ENCODE results near the gene TBC1D2.
"Not testable (repeated sequence)": the region's sequence is repeated elsewhere in the genome, so short reads cannot be mapped to it uniquely, and the experiment has no call there.

The TBC1D2 gene

GRCh38 chr9:98276907-98277469, 21.5 kb upstream of the TBC1D2 start:
- H3K4me3 ChIP-seq, result no peak overlapping the region
- no peak overlapping the region for H3K27ac ChIP-seq

- Histone ChIP-seq H3K27ac (no peak overlapping the region), H3K4me3 (no peak overlapping the region)
Observed at GRCh38 chr9:98275159-98275558, 19.7 kb upstream of the TBC1D2 start.

- H3K4me3 ChIP-seq, result no peak overlapping the region
- no peak overlapping the region for H3K27ac ChIP-seq
Observed at GRCh38 chr9:98272083-98272482, 16.6 kb upstream of the TBC1D2 start.

- Histone ChIP-seq H3K27ac (no peak overlapping the region), H3K4me3 (no peak overlapping the region)
Observed at GRCh38 chr9:98271479-98271878, 16.0 kb upstream of the TBC1D2 start.

GRCh38 chr9:98270284-98270683, 14.8 kb upstream of the TBC1D2 start:
- not testable (repeated sequence) for H3K4me3 ChIP-seq, H3K27ac ChIP-seq

GRCh38 chr9:98269652-98270051, 14.2 kb upstream of the TBC1D2 start:
- not testable (repeated sequence) for H3K4me3 ChIP-seq, H3K27ac ChIP-seq

GRCh38 chr9:98267556-98267955, 12.1 kb upstream of the TBC1D2 start:
- H3K4me3 ChIP-seq, H3K27ac ChIP-seq: not testable (repeated sequence)

- no peak overlapping the region for H3K27ac ChIP-seq
- H3K4me3 ChIP-seq, result no peak overlapping the region
Observed at GRCh38 chr9:98264516-98264915, 9.1 kb upstream of the TBC1D2 start.

- no peak overlapping the region for H3K4me3 ChIP-seq
- no peak overlapping the region for H3K27ac ChIP-seq
Observed at GRCh38 chr9:98263482-98264357, 8.3 kb upstream of the TBC1D2 start.

- H3K27ac ChIP-seq, result no peak overlapping the region
- H3K4me3 ChIP-seq, result no peak overlapping the region
Observed at GRCh38 chr9:98263080-98263479, 7.6 kb upstream of the TBC1D2 start.

- Histone ChIP-seq H3K4me3 (no peak overlapping the region), H3K27ac (no peak overlapping the region)
Observed at GRCh38 chr9:98262056-98262455, 6.6 kb upstream of the TBC1D2 start.

- no peak overlapping the region for H3K27ac ChIP-seq
- no peak overlapping the region for H3K4me3 ChIP-seq
Observed at GRCh38 chr9:98260635-98261034, 5.2 kb upstream of the TBC1D2 start.

- H3K4me3 ChIP-seq, result no peak overlapping the region
- H3K27ac ChIP-seq, result no peak overlapping the region
Observed at GRCh38 chr9:98259791-98260190, 4.3 kb upstream of the TBC1D2 start.

- Histone ChIP-seq H3K27ac (peak overlapping the region; percentile 76 to 99 (median 95)), H3K4me3 (peak overlapping the region; percentile 59 to 97 (median 90))
Observed at GRCh38 chr9:98256756-98257155, 1.3 kb upstream of the TBC1D2 start.

GRCh38 chr9:98255061-98255577, 330 bp downstream of the TBC1D2 start:
- H3K4me3 ChIP-seq, result peak overlapping the region; percentile 59 to 97 (median 90)
- peak overlapping the region; percentile 76 to 99 (median 95) for H3K27ac ChIP-seq

- H3K27ac ChIP-seq, result peak overlapping the region in 19 of 21 experiments; percentile 86 to 99 (median 95)
- peak overlapping the region; percentile 59 to 97 (median 90) for H3K4me3 ChIP-seq
Observed at GRCh38 chr9:98254228-98255060, 1.0 kb downstream of the TBC1D2 start.

- H3K27ac ChIP-seq, result peak overlapping the region in 8 of 21 experiments; percentile 1 to 65 (median 34)
- H3K4me3 ChIP-seq, result peak overlapping the region in 6 of 7 experiments; percentile 59 to 97 (median 81)
Observed at GRCh38 chr9:98253565-98253964, 1.9 kb downstream of the TBC1D2 start.

- no peak overlapping the region for H3K4me3 ChIP-seq
- peak overlapping the region in 13 of 21 experiments; percentile 8 to 85 (median 57) for H3K27ac ChIP-seq
Observed at GRCh38 chr9:98251551-98251950, 3.9 kb downstream of the TBC1D2 start.

- H3K27ac ChIP-seq, result peak overlapping the region in 17 of 21 experiments; percentile 31 to 89 (median 74)
Observed at GRCh38 chr9:98249771-98250170, 5.7 kb downstream of the TBC1D2 start.

More at GRCh38 chr9:98249771-98250170, 5.7 kb downstream of the TBC1D2 start:
- no peak overlapping the region for H3K4me3 ChIP-seq

All from skin epidermis (tissue), 12 donors.